Parathyroid adenoma (tissue), 2 donors: ENCODE data around the gene SLC16A2.

Experiments used
- H2AFZ ChIP-seq: fragments of 300-600 bp; sonication (generic); one replicate; pipeline ENCODE4 v1.7.0; 2017; ENCODE audit warnings: antibody characterized with exemption, mild to moderate bottlenecking
- H3K27ac ChIP-seq: fragments of 300-600 bp; sonication (generic); one replicate; pipeline ENCODE4 v1.7.0; 2017
- H3K27me3 ChIP-seq: fragments of 300-600 bp; sonication (generic); one replicate; pipeline ENCODE4 v1.7.0; 2017; ENCODE audit warnings: low read length; ENCODE audit not compliant: control insufficient read depth, insufficient read depth
- H3K36me3 ChIP-seq: fragments of 300-600 bp; sonication (generic); one replicate; pipeline ENCODE4 v1.7.0; 2017; ENCODE audit warnings: low read length; ENCODE audit not compliant: control insufficient read depth, insufficient read depth
- H3K4me1 ChIP-seq: fragments of 300-600 bp; sonication (generic); one replicate; pipeline ENCODE4 v1.7.0; 2017; ENCODE audit warnings: control low read depth
- H3K4me2 ChIP-seq: fragments of 300-600 bp; sonication (generic); one replicate; pipeline ENCODE4 v1.7.0; 2017; ENCODE audit warnings: low read length
- H3K4me3 ChIP-seq: fragments of 300-600 bp; sonication (generic); one replicate; pipeline ENCODE4 v1.7.0; 2017; ENCODE audit warnings: low read depth, low read length
- H3K79me2 ChIP-seq: fragments of 300-600 bp; sonication (generic); one replicate; pipeline ENCODE4 v1.7.0; 2017; ENCODE audit warnings: control low read depth
- H3K9ac ChIP-seq: fragments of 300-600 bp; sonication (generic); one replicate; pipeline ENCODE4 v1.7.0; 2017; ENCODE audit warnings: mild to moderate bottlenecking
- H3K9me3 ChIP-seq: fragments of 300-600 bp; sonication (generic); one replicate; pipeline ENCODE4 v1.7.0; 2017; ENCODE audit warnings: low read length; ENCODE audit not compliant: control insufficient read depth
- CTCF ChIP-seq: fragments of 300-600 bp; sonication (generic); IDR thresholded peaks from one replicate; pipeline ENCODE4 v1.7.0; 2017; ENCODE audit warnings: antibody characterized with exemption, mild to moderate bottlenecking
- donor health status: primary hyperparathyroidism.

SLC16A2 gene

GRCh38 chrX:74426071-74426470 is 4.8 kb downstream of the SLC16A2 start:
- Histone ChIP-seq H3K9ac (no peak overlapping the region), H3K27ac (no peak overlapping the region), H3K36me3 (no peaks in the 10 kb centered on the region), H3K4me3 (no peak overlapping the region), H3K4me1 (no peaks in the 10 kb centered on the region), H3K9me3 (no peaks in the 10 kb centered on the region), H3K27me3 (no peaks in the 10 kb centered on the region), H3K79me2 (no peaks in the 10 kb centered on the region), H2AFZ (no peak overlapping the region), H3K4me2 (no peak overlapping the region)
- no peak for TF ChIP-seq CTCF

- Histone ChIP-seq H3K36me3 (no peaks in the 10 kb centered on the region), H2AFZ (no peak overlapping the region)
- no peak for TF ChIP-seq CTCF
These were observed 5.3 kb downstream of the SLC16A2 start for GRCh38 chrX:74426615-74427014.

GRCh38 chrX:74431797-74432196 is 10.5 kb downstream of the SLC16A2 start:
- H3K9me3 ChIP-seq: no peaks in the 10 kb centered on the region

More at GRCh38 chrX:74426615-74427014, 5.3 kb downstream of the SLC16A2 start:
- Histone ChIP-seq H3K4me3 (no peak overlapping the region), H3K27ac (no peak overlapping the region), H3K9ac (no peak overlapping the region), H3K9me3 (no peaks in the 10 kb centered on the region), H3K27me3 (no peaks in the 10 kb centered on the region), H3K79me2 (no peaks in the 10 kb centered on the region), H3K4me2 (no peak overlapping the region), H3K4me1 (no peaks in the 10 kb centered on the region)

GRCh38 chrX:74434336-74434735 is 13.0 kb downstream of the SLC16A2 start:
- TF ChIP-seq CTCF: no peak
- Histone ChIP-seq H3K27ac (no peak overlapping the region), H3K9me3 (no peaks in the 10 kb centered on the region), H3K36me3 (no peaks in the 10 kb centered on the region), H3K27me3 (no peaks in the 10 kb centered on the region), H3K4me1 (no peaks in the 10 kb centered on the region), H2AFZ (no peak overlapping the region), H3K9ac (no peak overlapping the region), H3K4me2 (no peak overlapping the region), H3K4me3 (no peak overlapping the region), H3K79me2 (no peaks in the 10 kb centered on the region)

More at GRCh38 chrX:74431797-74432196, 10.5 kb downstream of the SLC16A2 start:
- Histone ChIP-seq H3K9ac (no peak overlapping the region), H3K27me3 (no peaks in the 10 kb centered on the region), H3K27ac (no peak overlapping the region), H2AFZ (no peak overlapping the region), H3K4me1 (no peaks in the 10 kb centered on the region), H3K36me3 (no peaks in the 10 kb centered on the region), H3K4me3 (no peak overlapping the region), H3K79me2 (no peaks in the 10 kb centered on the region), H3K4me2 (no peak overlapping the region)
- TF ChIP-seq CTCF: no peak

GRCh38 chrX:74437530-74437929 is 16.2 kb downstream of the SLC16A2 start:
- H3K4me2 ChIP-seq: no peak overlapping the region
- H3K9ac ChIP-seq: no peak overlapping the region
- no peaks in the 10 kb centered on the region for H3K36me3 ChIP-seq
- H3K9me3 ChIP-seq: no peaks in the 10 kb centered on the region
- H3K4me1 ChIP-seq: no peaks in the 10 kb centered on the region
- H3K27ac ChIP-seq: no peak overlapping the region
- H3K4me3 ChIP-seq: no peak overlapping the region
- H2AFZ ChIP-seq: no peak overlapping the region
- no peak for TF ChIP-seq CTCF
- H3K27me3 ChIP-seq: no peaks in the 10 kb centered on the region
- no peaks in the 10 kb centered on the region for H3K79me2 ChIP-seq
